Nephron progenitor cell (in vitro differentiated cells): ENCODE results near the gene SIRPA.

Experiments
- DNase-seq: peaks from one replicate; pipeline ENCODE4 v3.0.0; 2021
- H3K27ac Mint-ChIP-seq: 2 replicates; pipeline ENCODE4 v1.8.0; 2021; ENCODE audit warnings: mild to moderate bottlenecking, moderate library complexity, mixed read lengths
- H3K27me3 Mint-ChIP-seq: 2 replicates; pipeline ENCODE4 v1.8.0; 2021; ENCODE audit warnings: mild to moderate bottlenecking, low read depth, mixed read lengths; ENCODE audit not compliant: poor library complexity
- H3K36me3 Mint-ChIP-seq: 2 replicates; pipeline ENCODE4 v1.8.0; 2021; ENCODE audit warnings: low read depth, mixed read lengths
- H3K4me1 Mint-ChIP-seq: 2 replicates; pipeline ENCODE4 v1.8.0; 2021; ENCODE audit warnings: mixed read lengths
- H3K4me3 Mint-ChIP-seq: 2 replicates; pipeline ENCODE4 v1.8.0; 2021; ENCODE audit warnings: mild to moderate bottlenecking, moderate library complexity, mixed read lengths
- H3K9me3 Mint-ChIP-seq: 2 replicates; pipeline ENCODE4 v1.8.0; 2021; ENCODE audit warnings: mild to moderate bottlenecking, moderate library complexity, mixed read lengths
- TF ChIP-seq, protein P1 (sequence below): fragments of 200-600 bp; sonication (generic); IDR thresholded peaks from 2 replicates; pipeline ENCODE4 v1.5.0; 2021; ENCODE audit warnings: antibody characterized with exemption

The SIRPA gene

DNA sequence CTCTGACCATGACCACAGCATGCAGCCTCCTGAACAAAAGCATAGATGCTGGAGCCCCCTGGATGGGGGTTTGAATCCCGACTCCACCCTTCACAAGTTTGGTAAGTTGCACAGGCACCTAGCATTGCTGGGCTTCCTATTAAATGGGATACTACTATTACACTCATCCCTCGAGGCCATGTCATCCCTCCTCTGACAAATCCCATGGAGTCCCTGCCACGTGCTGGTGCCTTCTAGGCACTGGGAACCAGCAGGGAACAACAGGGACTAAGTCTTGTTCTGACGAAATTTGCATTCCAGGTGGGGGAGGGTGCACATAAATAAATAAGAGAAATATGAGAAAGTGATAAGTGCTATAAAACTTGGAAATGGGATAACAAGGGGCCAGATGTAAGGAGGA is 15.3 kb upstream of the SIRPA start:
- Mint-ChIP-seq H3K27me3 (peaks cover 3% of the 10 kb centered on the region), H3K4me3 (no peak overlapping the region), H3K4me1 (peaks cover 67% of the 10 kb centered on the region), H3K9me3 (no peaks in the 10 kb centered on the region), H3K36me3 (no peaks in the 10 kb centered on the region), H3K27ac (no peak overlapping the region)
- TF ChIP-seq, protein P1, sequence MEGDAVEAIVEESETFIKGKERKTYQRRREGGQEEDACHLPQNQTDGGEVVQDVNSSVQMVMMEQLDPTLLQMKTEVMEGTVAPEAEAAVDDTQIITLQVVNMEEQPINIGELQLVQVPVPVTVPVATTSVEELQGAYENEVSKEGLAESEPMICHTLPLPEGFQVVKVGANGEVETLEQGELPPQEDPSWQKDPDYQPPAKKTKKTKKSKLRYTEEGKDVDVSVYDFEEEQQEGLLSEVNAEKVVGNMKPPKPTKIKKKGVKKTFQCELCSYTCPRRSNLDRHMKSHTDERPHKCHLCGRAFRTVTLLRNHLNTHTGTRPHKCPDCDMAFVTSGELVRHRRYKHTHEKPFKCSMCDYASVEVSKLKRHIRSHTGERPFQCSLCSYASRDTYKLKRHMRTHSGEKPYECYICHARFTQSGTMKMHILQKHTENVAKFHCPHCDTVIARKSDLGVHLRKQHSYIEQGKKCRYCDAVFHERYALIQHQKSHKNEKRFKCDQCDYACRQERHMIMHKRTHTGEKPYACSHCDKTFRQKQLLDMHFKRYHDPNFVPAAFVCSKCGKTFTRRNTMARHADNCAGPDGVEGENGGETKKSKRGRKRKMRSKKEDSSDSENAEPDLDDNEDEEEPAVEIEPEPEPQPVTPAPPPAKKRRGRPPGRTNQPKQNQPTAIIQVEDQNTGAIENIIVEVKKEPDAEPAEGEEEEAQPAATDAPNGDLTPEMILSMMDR: no peak
- no peak for DNase-seq

DNA sequence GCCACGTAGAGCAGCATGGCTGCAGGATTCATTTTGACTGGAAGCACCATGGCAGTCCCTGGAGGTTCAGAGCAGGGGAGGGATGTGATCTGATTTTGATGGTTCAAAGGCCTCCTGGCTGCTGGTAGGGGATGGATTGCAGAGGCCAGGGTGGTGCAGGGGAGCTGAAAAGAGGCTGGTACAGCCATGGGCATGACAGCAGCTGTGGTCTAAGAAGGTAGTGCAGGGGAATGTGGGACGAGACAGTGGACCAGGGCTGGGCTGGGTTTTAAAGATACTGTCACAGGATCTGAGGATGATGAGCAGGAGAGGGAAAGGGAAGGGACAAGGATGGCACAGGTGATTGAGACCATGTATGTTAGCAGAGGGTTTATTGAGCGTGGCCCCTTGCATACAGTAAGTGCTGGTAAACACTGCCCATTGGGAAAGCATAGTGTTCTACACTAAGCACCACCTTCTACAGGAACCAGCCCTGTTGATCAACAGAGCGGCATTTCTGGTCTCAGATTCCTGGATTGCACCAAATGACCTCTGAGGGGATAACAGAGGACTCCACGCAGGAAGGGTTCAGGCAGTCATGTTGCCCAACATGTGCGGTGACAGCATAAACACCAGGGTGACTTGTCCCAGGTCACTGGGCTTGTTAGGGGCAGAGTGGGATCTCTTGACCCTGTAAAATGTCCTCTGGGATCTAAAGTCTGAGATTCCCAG is 14.5 kb upstream of the SIRPA start:
- peaks cover 3% of the 10 kb centered on the region for H3K27me3 Mint-ChIP-seq
- no peaks in the 10 kb centered on the region for H3K9me3 Mint-ChIP-seq
- TF ChIP-seq, protein P1: no peak
- H3K4me1 Mint-ChIP-seq: peaks cover 59% of the 10 kb centered on the region
- H3K4me3 Mint-ChIP-seq: no peak overlapping the region
- H3K36me3 Mint-ChIP-seq: no peaks in the 10 kb centered on the region
- peak overlapping the region; percentile 58 for H3K27ac Mint-ChIP-seq
- no peak for DNase-seq

DNA sequence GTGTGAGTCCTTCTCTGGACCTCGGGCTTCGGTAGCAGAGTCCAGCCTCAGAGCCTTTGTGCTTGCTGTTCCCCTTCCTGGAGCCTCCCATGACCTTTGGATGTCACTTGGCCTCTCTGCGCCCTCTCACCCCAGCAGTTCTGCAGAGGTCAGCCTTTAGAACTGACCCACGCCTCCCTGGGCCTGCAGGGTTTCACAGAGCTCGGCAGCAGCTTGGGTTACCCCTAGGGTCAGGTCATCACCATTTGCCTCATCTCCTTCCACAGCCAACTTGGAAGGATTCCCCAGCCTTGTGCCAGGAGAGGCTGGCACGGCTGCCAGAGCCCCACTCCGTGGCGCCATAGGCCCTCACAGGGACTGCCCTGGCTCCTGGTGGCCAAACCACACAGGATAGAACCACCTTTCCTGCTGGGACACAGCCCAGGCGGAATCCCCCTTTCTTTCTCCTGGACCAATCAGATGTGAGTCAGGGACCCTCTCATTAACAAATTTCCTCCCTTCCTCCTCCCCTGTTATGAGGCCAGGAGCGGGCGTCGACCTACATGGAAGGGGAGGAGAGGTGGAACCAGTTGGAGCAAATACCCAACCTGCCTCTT is 13.9 kb upstream of the SIRPA start:
- peaks cover 3% of the 10 kb centered on the region for H3K27me3 Mint-ChIP-seq
- H3K27ac Mint-ChIP-seq: peak overlapping the region; percentile 78
- H3K4me1 Mint-ChIP-seq: peaks cover 54% of the 10 kb centered on the region
- no peaks in the 10 kb centered on the region for H3K36me3 Mint-ChIP-seq
- H3K9me3 Mint-ChIP-seq: no peaks in the 10 kb centered on the region
- no peak overlapping the region for H3K4me3 Mint-ChIP-seq
- DNase-seq: no peak
- TF ChIP-seq, protein P1: no peak

DNA sequence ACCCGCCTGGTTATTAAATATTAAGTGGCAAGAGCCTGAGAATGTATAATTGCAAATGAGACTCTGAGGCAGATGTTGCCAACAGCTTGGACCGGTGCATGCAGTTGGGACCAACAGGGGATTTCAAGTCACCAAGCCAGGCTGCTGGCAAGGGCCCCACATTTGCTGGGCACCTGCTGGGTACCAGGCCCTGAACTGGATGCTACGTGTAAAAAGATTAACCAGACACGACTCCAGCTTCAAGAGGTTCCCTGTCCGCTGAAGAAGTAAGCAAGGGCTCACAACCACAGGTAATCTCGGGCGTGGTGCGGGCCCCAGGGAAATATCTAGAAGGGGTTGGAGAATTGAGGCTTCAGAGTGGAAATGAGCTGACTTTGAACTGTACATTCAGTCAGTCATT is 13.2 kb upstream of the SIRPA start:
- no peak for DNase-seq
- H3K27ac Mint-ChIP-seq: peak overlapping the region; percentile 78
- peaks cover 54% of the 10 kb centered on the region for H3K4me1 Mint-ChIP-seq
- no peaks in the 10 kb centered on the region for H3K9me3 Mint-ChIP-seq
- TF ChIP-seq, protein P1: no peak
- H3K4me3 Mint-ChIP-seq: no peak overlapping the region
- H3K27me3 Mint-ChIP-seq: peaks cover 5% of the 10 kb centered on the region
- no peaks in the 10 kb centered on the region for H3K36me3 Mint-ChIP-seq

DNA sequence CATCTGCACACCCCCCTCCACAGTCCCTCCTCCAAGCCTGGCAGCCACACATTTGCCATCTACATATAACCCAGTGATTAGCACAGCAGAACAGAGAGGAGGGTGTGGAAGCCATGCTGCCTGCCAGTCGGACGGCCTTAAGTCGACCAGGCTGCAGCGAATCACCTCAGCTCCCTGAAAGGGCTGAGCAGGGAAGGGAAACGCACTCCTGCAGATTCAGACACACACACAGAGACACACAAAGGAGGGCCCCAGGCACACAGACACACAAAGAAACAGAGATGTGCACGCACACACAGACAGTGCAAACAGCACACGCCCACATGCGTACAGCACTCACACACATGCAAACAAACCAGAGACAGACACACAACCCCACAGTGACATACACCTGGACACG is 11.2 kb upstream of the SIRPA start:
- Mint-ChIP-seq H3K27me3 (peaks cover 5% of the 10 kb centered on the region), H3K4me1 (peaks cover 48% of the 10 kb centered on the region), H3K9me3 (no peaks in the 10 kb centered on the region), H3K4me3 (no peak overlapping the region), H3K36me3 (no peaks in the 10 kb centered on the region), H3K27ac (peak overlapping the region; percentile 30)
- DNase-seq: no peak
- TF ChIP-seq, protein P1: no peak

DNA sequence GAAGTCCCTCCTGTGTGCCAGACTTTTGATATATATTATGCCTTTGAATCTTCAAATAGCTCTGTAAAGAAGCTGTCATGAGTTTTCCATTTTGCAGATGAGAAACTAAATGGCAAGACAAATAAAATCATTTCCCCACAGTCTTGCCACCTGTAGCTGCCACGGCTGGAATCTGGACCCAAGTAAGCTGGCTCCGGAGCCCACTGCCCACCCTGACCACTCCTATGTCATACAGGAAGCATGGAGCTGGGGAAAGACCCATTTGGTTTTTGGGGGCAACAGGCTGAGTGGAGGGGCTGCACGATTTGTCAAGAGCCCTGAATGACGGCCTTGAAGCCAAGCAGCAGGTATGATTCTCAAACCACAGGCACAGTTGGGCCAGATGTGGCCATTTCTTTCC is 10.0 kb upstream of the SIRPA start:
- H3K4me1 Mint-ChIP-seq: peaks cover 40% of the 10 kb centered on the region
- no peaks in the 10 kb centered on the region for H3K36me3 Mint-ChIP-seq
- H3K27ac Mint-ChIP-seq: no peak overlapping the region
- H3K27me3 Mint-ChIP-seq: peaks cover 5% of the 10 kb centered on the region
- no peak overlapping the region for H3K4me3 Mint-ChIP-seq
- DNase-seq: no peak
- no peaks in the 10 kb centered on the region for H3K9me3 Mint-ChIP-seq
- TF ChIP-seq, protein P1: no peak
